Transverse colon (tissue), 4 donors: ENCODE results near the gene AKR1C1.
"Not testable (repeated sequence)": the region's sequence is repeated elsewhere in the genome, so short reads cannot be mapped to it uniquely, and the experiment has no call there.

Experiments used
- CTCF ChIP-seq, 5 experiments: fragments of 200-600 bp in 3 of 5; fragments of 450-650 bp in 2 of 5; sonication (generic) in 3 of 5; IDR thresholded peaks; 1 replicate in 2 of 5; 2 replicates in 3 of 5; pipeline ENCODE4 v1.5.1; 2016 to 2017; ENCODE audit warnings: antibody characterized with exemption in 5 of 5, inconsistent platforms in 3 of 5, mild to moderate bottlenecking in 2 of 5, moderate library complexity in 1 of 5
- POLR2AphosphoS5 ChIP-seq, 3 donors: sonication (generic); formaldehyde crosslinking; IDR thresholded peaks; one replicate each; pipeline ENCODE4 v1.6.1; 2016; ENCODE audit warnings: antibody characterized with exemption in 3 of 3

DNA sequence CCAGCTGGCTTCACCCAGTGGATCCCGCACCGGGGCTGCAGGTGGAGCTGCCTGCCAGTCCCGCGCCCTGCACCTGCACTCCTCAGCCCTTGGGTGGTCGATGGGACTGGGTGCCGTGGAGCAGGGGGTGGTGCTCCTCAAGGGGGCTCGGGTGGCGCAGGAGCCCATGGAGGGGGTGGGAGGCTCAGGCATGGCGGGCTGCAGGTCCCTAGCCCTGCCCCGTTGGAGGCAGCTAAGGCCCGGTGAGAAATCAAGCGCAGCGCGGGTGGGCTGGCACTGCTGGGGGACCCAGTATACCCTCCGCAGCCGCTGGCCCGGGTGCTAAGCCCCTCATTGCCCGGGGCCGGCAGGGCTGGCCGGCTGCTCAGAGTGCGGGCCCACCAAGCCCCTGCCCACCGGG is 69.2 kb downstream of the AKR1C1 start:
- TF ChIP-seq POLR2AphosphoS5, CTCF (IDR thresholded peaks at IDR 0.05): not testable (repeated sequence)
